Astrocyte (in vitro differentiated cells and primary cell): ENCODE results near the gene NXPH4.

Experiments
- EZH2 ChIP-seq: IDR thresholded peaks from 2 replicates; pipeline ENCODE4 v1.6.1; 2012; ENCODE audit warnings: mild to moderate bottlenecking, low read length, inconsistent platforms; ENCODE audit not compliant: insufficient read depth
- TF ChIP-seq, protein P1 (sequence below): IDR thresholded peaks from 2 replicates; pipeline ENCODE4 v1.5.1; 2011; ENCODE audit warnings: low read depth, mild to moderate bottlenecking, inconsistent platforms, low read length, moderate library complexity; ENCODE audit not compliant: insufficient read depth

DNA sequence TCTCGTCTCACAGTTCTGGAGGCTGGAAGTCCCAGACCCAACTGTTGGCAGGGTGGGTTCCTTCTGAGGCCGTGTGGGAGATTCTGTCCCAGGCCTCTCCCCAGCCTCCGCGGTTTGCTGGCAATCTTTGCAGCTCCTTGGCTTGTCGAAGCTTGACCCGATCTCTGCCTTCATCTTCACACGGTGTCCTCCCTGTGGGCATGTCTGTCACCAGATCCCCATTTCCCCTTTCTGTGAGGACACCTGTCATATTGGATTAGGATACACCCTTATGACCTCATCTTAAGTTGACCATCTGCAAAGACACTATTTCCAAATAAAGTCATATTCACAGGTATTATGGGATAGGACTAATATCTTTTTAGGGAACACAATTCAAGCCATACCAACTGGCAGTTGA lies 46.6 kb upstream of the NXPH4 start:
- TF ChIP-seq, protein P1, sequence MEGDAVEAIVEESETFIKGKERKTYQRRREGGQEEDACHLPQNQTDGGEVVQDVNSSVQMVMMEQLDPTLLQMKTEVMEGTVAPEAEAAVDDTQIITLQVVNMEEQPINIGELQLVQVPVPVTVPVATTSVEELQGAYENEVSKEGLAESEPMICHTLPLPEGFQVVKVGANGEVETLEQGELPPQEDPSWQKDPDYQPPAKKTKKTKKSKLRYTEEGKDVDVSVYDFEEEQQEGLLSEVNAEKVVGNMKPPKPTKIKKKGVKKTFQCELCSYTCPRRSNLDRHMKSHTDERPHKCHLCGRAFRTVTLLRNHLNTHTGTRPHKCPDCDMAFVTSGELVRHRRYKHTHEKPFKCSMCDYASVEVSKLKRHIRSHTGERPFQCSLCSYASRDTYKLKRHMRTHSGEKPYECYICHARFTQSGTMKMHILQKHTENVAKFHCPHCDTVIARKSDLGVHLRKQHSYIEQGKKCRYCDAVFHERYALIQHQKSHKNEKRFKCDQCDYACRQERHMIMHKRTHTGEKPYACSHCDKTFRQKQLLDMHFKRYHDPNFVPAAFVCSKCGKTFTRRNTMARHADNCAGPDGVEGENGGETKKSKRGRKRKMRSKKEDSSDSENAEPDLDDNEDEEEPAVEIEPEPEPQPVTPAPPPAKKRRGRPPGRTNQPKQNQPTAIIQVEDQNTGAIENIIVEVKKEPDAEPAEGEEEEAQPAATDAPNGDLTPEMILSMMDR: no peak
- TF ChIP-seq EZH2: no peak
